22Rv1 (cell line): ENCODE data around the gene RP9.

Source experiments
- CTCF ChIP-seq: fragments of 450-650 bp; IDR thresholded peaks from 2 replicates; pipeline ENCODE4 v1.5.1; 2017; ENCODE audit warnings: mild to moderate bottlenecking
- ZFX ChIP-seq: fragments of 450-650 bp; IDR thresholded peaks from 2 replicates; pipeline ENCODE4 v1.6.1; 2017; ENCODE audit warnings: antibody characterized with exemption, borderline replicate concordance

DNA sequence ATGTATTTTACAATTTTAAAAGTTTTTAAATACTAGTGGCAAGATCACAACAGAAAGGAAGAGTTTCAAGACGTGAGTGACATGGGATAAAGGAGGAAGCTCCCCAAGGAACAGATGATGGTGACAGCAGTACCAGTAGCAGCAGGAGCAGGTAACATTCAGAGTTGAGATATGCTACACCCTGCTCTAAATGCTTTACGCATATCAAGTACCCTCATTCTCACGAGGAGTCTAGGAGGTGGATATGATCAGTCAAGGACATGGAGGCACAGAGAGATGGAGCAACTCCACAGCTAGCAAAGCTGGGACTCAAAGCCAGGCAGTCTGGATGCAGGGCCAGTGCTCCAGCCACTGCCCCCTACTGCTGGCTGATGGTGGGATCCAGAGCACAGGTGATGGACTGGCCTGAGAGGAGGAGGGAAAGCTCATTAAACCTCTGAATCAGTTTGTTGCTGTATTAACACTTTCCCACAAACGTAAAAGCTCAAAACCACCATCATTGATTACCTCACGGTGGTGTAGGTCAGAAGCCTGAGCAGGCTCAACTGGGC, 17.5 kb downstream of the RP9 start:
- TF ChIP-seq CTCF (no peak), ZFX (no peak)
